Keratinocyte (primary cell): ENCODE results near the gene EFNA1. TPM values are rescaled to one million over a fixed set of nuclear protein-coding genes. Genes with fewer than 3 reads are reported as not detected.
A peak's percentile ranks its signal among the peaks of the same experiment; 100 is the strongest.
"Not testable (repeated sequence)": the region's sequence is repeated elsewhere in the genome, so short reads cannot be mapped to it uniquely, and the experiment has no call there.

Experiments
- DNase-seq: peaks from one replicate; pipeline ENCODE4 v3.0.0-alpha.2; 2011; ENCODE audit warnings: low read depth, missing footprints, low spot score
- FAIRE-seq: peaks from 2 replicates; lab custom pipeline; 2011; peaks lifted over from hg19 to GRCh38; lab: Jason Lieb, UNC
- H2AFZ ChIP-seq: 2 replicates; pipeline ENCODE4 v1.6.0; 2012; ENCODE audit warnings: low read length, control low read depth, inconsistent platforms; ENCODE audit not compliant: control insufficient read depth
- H3K27ac ChIP-seq: 2 replicates; pipeline ENCODE4 v1.5.1; 2011; ENCODE audit warnings: low read length; ENCODE audit not compliant: control insufficient read depth, insufficient read depth
- H3K27me3 ChIP-seq: 3 replicates; pipeline ENCODE4 v1.6.0; 2011; ENCODE audit warnings: low read length; ENCODE audit not compliant: control insufficient read depth, insufficient read depth; ENCODE audit errors: extremely low read depth
- H3K36me3 ChIP-seq, 2 experiments: 2 replicates in 1 of 2; 3 replicates in 1 of 2; pipeline ENCODE4 v1.5.1; 2011; ENCODE audit warnings: low read length in 2 of 2, mild to moderate bottlenecking in 1 of 2; ENCODE audit not compliant: control insufficient read depth in 2 of 2, insufficient read depth in 2 of 2; ENCODE audit errors: extremely low read depth in 1 of 2
- H3K4me1 ChIP-seq: 3 replicates; pipeline ENCODE4 v1.5.1; 2011; ENCODE audit warnings: low read length; ENCODE audit not compliant: control insufficient read depth, insufficient read depth; ENCODE audit errors: extremely low read depth
- H3K4me2 ChIP-seq: 3 replicates; pipeline ENCODE4 v1.6.0; 2011; ENCODE audit warnings: low read depth, low read length; ENCODE audit not compliant: control insufficient read depth, insufficient read depth; ENCODE audit errors: extremely low read depth
- H3K4me3 ChIP-seq, 3 experiments: fragments of 200-600 bp in 1 of 3; sonication (generic) in 1 of 3; 2 replicates in 2 of 3; 3 replicates in 1 of 3; pipeline ENCODE4 v1.5.1; 2011 to 2016; ENCODE audit warnings: low read length in 3 of 3, mild to moderate bottlenecking in 3 of 3, control low read depth in 2 of 3, inconsistent platforms in 1 of 3, low read depth in 1 of 3, mixed read lengths in 1 of 3, mixed run types in 1 of 3, moderate library complexity in 1 of 3; ENCODE audit not compliant: control insufficient read depth in 2 of 3, insufficient read depth in 2 of 3; ENCODE audit errors: extremely low read depth in 1 of 3
- H3K79me2 ChIP-seq: 2 replicates; pipeline ENCODE4 v1.6.0; 2012; ENCODE audit warnings: low read length; ENCODE audit not compliant: control insufficient read depth, insufficient read depth
- H3K9ac ChIP-seq: 3 replicates; pipeline ENCODE4 v1.6.0; 2011; ENCODE audit warnings: low read length; ENCODE audit not compliant: control insufficient read depth, insufficient read depth; ENCODE audit errors: extremely low read depth
- H3K9me1 ChIP-seq: 3 replicates; pipeline ENCODE4 v1.6.0; 2011; ENCODE audit warnings: low read length; ENCODE audit not compliant: control insufficient read depth, insufficient read depth; ENCODE audit errors: extremely low read depth
- H3K9me3 ChIP-seq: 2 replicates; pipeline ENCODE4 v1.5.1; 2012; ENCODE audit warnings: low read depth, low read length; ENCODE audit not compliant: control insufficient read depth
- H4K20me1 ChIP-seq: 3 replicates; pipeline ENCODE4 v1.6.0; 2011; ENCODE audit warnings: low read length; ENCODE audit not compliant: control insufficient read depth, insufficient read depth; ENCODE audit errors: extremely low read depth
- CTCF ChIP-seq, 3 experiments: IDR thresholded peaks in 1 of 3; conservative IDR thresholded peaks in 1 of 3; optimal IDR thresholded peaks in 1 of 3; 2 replicates in 2 of 3; 3 replicates in 1 of 3; pipeline versions ENCODE3 to v1.5.1; 2011; ENCODE audit warnings: low read length in 3 of 3, mild to moderate bottlenecking in 3 of 3, moderate library complexity in 2 of 3, control low read depth in 1 of 3, inconsistent platforms in 1 of 3; ENCODE audit not compliant: insufficient read depth in 2 of 3; ENCODE audit errors: extremely low read depth in 1 of 3
- EZH2 ChIP-seq: IDR thresholded peaks from one replicate; pipeline ENCODE4 v1.6.1; 2012; ENCODE audit warnings: inconsistent platforms, mild to moderate bottlenecking, low read length, moderate library complexity
- dilution Hi-C: fragments of 300-500 bp; cut with MboI; formaldehyde crosslinking; loops from one replicate; pipeline ENCODE4 v1.7.0; 2020; ENCODE audit warnings: low sequenced_read_pairs; ENCODE audit not compliant: extremely low pct_ligation_motif_present
- polyA plus RNA-seq, 5 experiments: library from polyadenylated mRNA; depleted of rRNA in 3 of 5; stranded (reverse) in 3 of 5; stranded (forward) in 1 of 5; unstranded in 1 of 5; fragments of >200 nt; gene quantifications; 1 replicate in 1 of 5; 2 replicates in 3 of 5; 3 replicates in 1 of 5; pipeline versions ENCODE4 v1.2.1 to v1.2.3, GENCODE V29; 2011 to 2012; ENCODE audit warnings: missing spikeins in 2 of 5, low read depth in 1 of 5, low replicate concordance in 1 of 5

Gene EFNA1
- polyA plus RNA-seq, 1 donor (not counting 4 experiments of a cell fraction or from before 2014, with no cell fraction given): 77.5 TPM

- H2AFZ ChIP-seq: no peak overlapping the region
- no peaks in the 10 kb centered on the region for H3K9me3 ChIP-seq
- H3K4me3 ChIP-seq: no peak overlapping the region
- no peak for DNase-seq
- dilution Hi-C loops: no loop called here
- peaks cover 5 to 16% of the 10 kb centered on the region in 2 experiments for H3K36me3 ChIP-seq
- H3K4me2 ChIP-seq: no peak overlapping the region
- no peak for FAIRE-seq
- no peak overlapping the region for H3K9ac ChIP-seq
- H3K4me1 ChIP-seq: peaks cover 12% of the 10 kb centered on the region
- H4K20me1 ChIP-seq: no peaks in the 10 kb centered on the region
- no peak for TF ChIP-seq CTCF (optimal IDR thresholded peaks at IDR 0.05 in 1 of 3, IDR thresholded peaks at IDR 0.05 in 1 of 3, conservative IDR thresholded peaks at IDR 0.05 in 1 of 3; ENCODE audit: extremely low read depth in 1 of 3, insufficient read depth in 2 of 3, low read length in 3 of 3)
- H3K27me3 ChIP-seq: no peaks in the 10 kb centered on the region
- peaks cover 28% of the 10 kb centered on the region for H3K79me2 ChIP-seq
- H3K9me1 ChIP-seq: no peaks in the 10 kb centered on the region
- no peak overlapping the region for H3K27ac ChIP-seq
Observed at GRCh38 chr1:155141749-155142148, 14.1 kb downstream of the EFNA1 start.

- FAIRE-seq: no peak
- Histone ChIP-seq H3K36me3 (no peaks in the 10 kb centered on the region), H3K9ac (no peak overlapping the region), H3K4me2 (no peak overlapping the region), H4K20me1 (no peaks in the 10 kb centered on the region), H3K4me1 (no peaks in the 10 kb centered on the region), H3K27me3 (no peaks in the 10 kb centered on the region), H3K9me3 (no peaks in the 10 kb centered on the region), H2AFZ (no peak overlapping the region), H3K27ac (no peak overlapping the region), H3K9me1 (no peaks in the 10 kb centered on the region), H3K79me2 (no peaks in the 10 kb centered on the region), H3K4me3 (no peak overlapping the region)
- dilution Hi-C loops: no loop called here
- peak in 1 of 3 experiments; percentile 6 for TF ChIP-seq CTCF (optimal IDR thresholded peaks at IDR 0.05 in 1 of 3, IDR thresholded peaks at IDR 0.05 in 1 of 3, conservative IDR thresholded peaks at IDR 0.05 in 1 of 3; ENCODE audit: extremely low read depth in 1 of 3, insufficient read depth in 2 of 3, low read length in 3 of 3)
- no peak for TF ChIP-seq EZH2
- DNase-seq: no peak
Observed at GRCh38 chr1:155145491-155145890, 17.8 kb downstream of the EFNA1 start.

- H2AFZ ChIP-seq, H3K36me3 ChIP-seq, DNase-seq, H3K9me1 ChIP-seq, H3K4me2 ChIP-seq, H3K27ac ChIP-seq, H3K79me2 ChIP-seq, H4K20me1 ChIP-seq, H3K9me3 ChIP-seq, H3K9ac ChIP-seq, dilution Hi-C loops, H3K4me3 ChIP-seq, H3K4me1 ChIP-seq, H3K27me3 ChIP-seq, FAIRE-seq: not testable (repeated sequence)
Observed at GRCh38 chr1:155155996-155156643, 28.4 kb downstream of the EFNA1 start.
